ENCODE data around the gene EDRF1. TPM values are rescaled to one million over a fixed set of nuclear protein-coding genes. Genes with fewer than 3 reads are reported as not detected.

The EDRF1 gene
- total RNA-seq, 4 donors from 2014 or later = 4.3 to 21.2 (median 15.6) TPM

- intact Hi-C loops (cut with DNase I) = no loop called here
- Histone ChIP-seq H3K27me3 (no peaks in the 10 kb centered on the region), H3K9me3 (no peaks in the 10 kb centered on the region), H3K4me1 (no peaks in the 10 kb centered on the region), H3K36me3 (peaks cover 0 to 85% (median 4%) of the 10 kb centered on the region in 3 donors), H3K4me3 (no peak overlapping the region), H3K27ac (no peak overlapping the region)
- WGBS, 2 donors = 80 to 96% methylated on average over 1 of the region's 1 CpG
- DNase-seq = no peak
- TF ChIP-seq CTCF (IDR thresholded peaks at IDR 0.05) = no peak
- TF ChIP-seq POLR2A (IDR thresholded peaks at IDR 0.05) = no peak
These were observed 92.7 kb downstream of the EDRF1 start for GRCh38 chr10:125812128-125812750.

Other genes starting within 250 kb of the EDRF1 start
- not detected for gene TEX36, start 36.5 kb upstream of the EDRF1 start, total RNA-seq
- gene MMP21, start 56.1 kb downstream of the EDRF1 start, total RNA-seq = under 1 TPM in 1 of 4 donors, not detected in 3; 0.19 TPM
- 10 to 100 TPM; 17.5 to 40.7 (median 23.8) TPM for gene UROS, start 103.5 kb downstream of the EDRF1 start, total RNA-seq
- 10 to 100 TPM; 29.5 to 62.0 (median 53.5) TPM for gene BCCIP, start 103.8 kb downstream of the EDRF1 start, total RNA-seq
- gene DHX32, start 161.6 kb downstream of the EDRF1 start, total RNA-seq = 10 to 100 TPM; 36.6 to 52.4 (median 42.3) TPM
- gene FANK1, start 176.9 kb downstream of the EDRF1 start, total RNA-seq = 1 to 10 TPM; 1.7 to 7.7 (median 3.8) TPM

Measured in esophagus squamous epithelium (tissue), 5 donors.